ENCODE data around the gene MGME1. TPM values are rescaled to one million over a fixed set of nuclear protein-coding genes. Genes with fewer than 3 reads are reported as not detected.
A peak's percentile ranks its signal among the peaks of the same experiment; 100 is the strongest.

The MGME1 gene
- total RNA-seq, 3 donors from 2014 or later: 10.9 to 25.9 (median 22.3) TPM

- no peak overlapping the region for H3K4me3 ChIP-seq
- intact Hi-C loops (cut with DNase I, micrococcal nuclease): no loop called here
- peaks cover 26% of the 10 kb centered on the region for H3K4me1 ChIP-seq (ENCODE audit: low read depth)
- no peaks in the 10 kb centered on the region for H3K9me3 ChIP-seq
- DNase-seq: peak in 2 of 3 donors; percentile 57 to 71
- no peaks in the 10 kb centered on the region for H3K36me3 ChIP-seq (ENCODE audit: low read depth)
- peak; percentile 27 for ATAC-seq
- TF ChIP-seq, protein P1, sequence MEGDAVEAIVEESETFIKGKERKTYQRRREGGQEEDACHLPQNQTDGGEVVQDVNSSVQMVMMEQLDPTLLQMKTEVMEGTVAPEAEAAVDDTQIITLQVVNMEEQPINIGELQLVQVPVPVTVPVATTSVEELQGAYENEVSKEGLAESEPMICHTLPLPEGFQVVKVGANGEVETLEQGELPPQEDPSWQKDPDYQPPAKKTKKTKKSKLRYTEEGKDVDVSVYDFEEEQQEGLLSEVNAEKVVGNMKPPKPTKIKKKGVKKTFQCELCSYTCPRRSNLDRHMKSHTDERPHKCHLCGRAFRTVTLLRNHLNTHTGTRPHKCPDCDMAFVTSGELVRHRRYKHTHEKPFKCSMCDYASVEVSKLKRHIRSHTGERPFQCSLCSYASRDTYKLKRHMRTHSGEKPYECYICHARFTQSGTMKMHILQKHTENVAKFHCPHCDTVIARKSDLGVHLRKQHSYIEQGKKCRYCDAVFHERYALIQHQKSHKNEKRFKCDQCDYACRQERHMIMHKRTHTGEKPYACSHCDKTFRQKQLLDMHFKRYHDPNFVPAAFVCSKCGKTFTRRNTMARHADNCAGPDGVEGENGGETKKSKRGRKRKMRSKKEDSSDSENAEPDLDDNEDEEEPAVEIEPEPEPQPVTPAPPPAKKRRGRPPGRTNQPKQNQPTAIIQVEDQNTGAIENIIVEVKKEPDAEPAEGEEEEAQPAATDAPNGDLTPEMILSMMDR (IDR thresholded peaks at IDR 0.05): no peak
These were observed 31.8 kb upstream of the MGME1 start for GRCh38 chr20:17936761-17937732.

DNA sequence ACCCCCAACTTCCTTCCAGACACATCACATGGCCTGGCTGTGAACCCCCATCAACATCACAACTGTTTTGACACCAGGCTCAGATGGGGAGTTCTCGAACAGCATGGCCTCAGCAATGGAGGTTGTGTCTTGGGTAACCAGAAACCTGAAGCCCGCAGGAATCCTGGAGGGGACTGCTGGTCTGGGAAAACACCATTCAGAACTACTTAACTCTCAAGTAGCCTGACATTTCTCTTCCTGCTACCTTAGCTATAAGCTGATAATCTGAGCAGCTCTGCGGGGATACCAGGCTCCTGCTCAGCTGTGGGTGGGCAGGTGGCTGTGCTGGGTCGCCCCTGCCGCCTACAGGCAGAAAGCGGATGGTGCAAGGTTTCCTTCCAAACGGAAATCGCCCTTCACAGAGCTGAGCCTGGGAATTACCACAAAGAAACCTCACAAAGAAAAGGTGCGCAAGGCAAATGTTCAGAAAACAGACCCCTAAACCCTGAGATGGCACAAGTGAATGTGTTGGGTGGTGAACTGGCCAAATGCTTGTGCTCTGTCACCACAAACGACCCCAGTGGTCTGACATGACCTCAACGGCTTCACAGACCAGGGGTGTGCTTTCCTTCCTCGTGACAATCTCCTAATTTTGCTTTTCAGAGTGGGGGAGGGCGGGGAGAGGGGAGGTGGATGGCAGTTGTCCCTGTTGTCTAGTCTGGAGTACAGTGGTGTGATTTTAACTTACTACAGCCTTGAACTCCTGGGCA lies 29.8 kb upstream of the MGME1 start:
- Histone ChIP-seq H3K36me3 (ENCODE audit: low read depth) (no peaks in the 10 kb centered on the region), H3K4me3 (no peak overlapping the region), H3K9me3 (no peaks in the 10 kb centered on the region), H3K4me1 (ENCODE audit: low read depth) (peaks cover 26% of the 10 kb centered on the region)
- ATAC-seq (peak; percentile 91), DNase-seq (peak; percentile 74 to 84 (median 83))
- TF ChIP-seq, protein P1 (IDR thresholded peaks at IDR 0.05): peak; percentile 91
- intact Hi-C loops (cut with DNase I, micrococcal nuclease): no loop called here

DNA sequence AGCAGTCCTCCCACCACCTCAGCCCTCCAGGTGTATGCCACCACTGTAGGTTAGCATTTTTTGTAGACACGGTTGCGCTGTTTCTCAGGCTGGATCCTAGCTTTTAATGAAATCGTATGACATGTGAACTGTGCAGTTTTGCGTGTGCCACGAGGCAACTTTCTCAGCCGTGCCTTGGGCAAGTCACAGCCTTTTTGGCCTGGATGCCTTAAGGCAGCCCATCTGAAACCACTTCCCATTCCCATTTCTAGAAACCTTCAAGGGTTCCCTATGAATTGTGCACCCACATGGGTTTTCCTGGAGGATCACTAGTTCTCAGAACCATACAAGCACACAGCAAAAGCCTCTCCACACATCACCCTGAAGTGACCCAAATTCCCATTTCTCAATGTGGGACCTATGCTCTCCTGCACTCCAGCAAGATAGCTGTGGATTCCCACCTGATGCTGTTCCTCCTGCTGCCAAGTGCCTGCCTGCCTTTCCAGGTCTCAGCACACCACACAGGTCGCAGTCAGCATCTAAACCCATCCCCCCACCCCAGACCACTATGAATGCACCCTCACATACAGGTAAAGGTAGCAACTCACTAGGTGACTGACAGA lies 29.1 kb upstream of the MGME1 start:
- no peaks in the 10 kb centered on the region for H3K9me3 ChIP-seq
- intact Hi-C loops (cut with DNase I, micrococcal nuclease): no loop called here
- peaks cover 26% of the 10 kb centered on the region for H3K4me1 ChIP-seq (ENCODE audit: low read depth)
- no peak for DNase-seq
- H3K4me3 ChIP-seq: no peak overlapping the region
- TF ChIP-seq, protein P1 (IDR thresholded peaks at IDR 0.05): no peak
- peak; percentile 21 for ATAC-seq
- no peaks in the 10 kb centered on the region for H3K36me3 ChIP-seq (ENCODE audit: low read depth)

- H3K4me1 ChIP-seq (ENCODE audit: low read depth): peaks cover 22% of the 10 kb centered on the region
These were observed 28.4 kb upstream of the MGME1 start for GRCh38 chr20:17940224-17940971.

More at GRCh38 chr20:17940224-17940971, 28.4 kb upstream of the MGME1 start:
- TF ChIP-seq, protein P1 (IDR thresholded peaks at IDR 0.05): no peak
- ATAC-seq: no peak
- DNase-seq: no peak
- H3K4me3 ChIP-seq: no peak overlapping the region
- intact Hi-C loops (cut with DNase I, micrococcal nuclease): no loop called here
- no peaks in the 10 kb centered on the region for H3K9me3 ChIP-seq
- no peaks in the 10 kb centered on the region for H3K36me3 ChIP-seq (ENCODE audit: low read depth)

All from mucosa of descending colon (tissue), 3 donors.